IMR-90 (cell line): ENCODE results near the gene OPALIN. TPM values are rescaled to one million over a fixed set of nuclear protein-coding genes. Genes with fewer than 3 reads are reported as not detected.

Experiments used
- ATAC-seq: fragments of 200-7000 bp; cut with Tn5 transposase; 2 replicates; pipeline ENCODE4 v1.9.1; 2020; ENCODE audit warnings: low read depth, mild to moderate bottlenecking, moderate library complexity
- BruUV-seq: library from RNA; stranded (reverse); fragments of 400-500 nt; replicated peaks from 2 replicates; lab custom pipeline; 2021; lab: Mats Ljungman, UMichigan
- CTCF ChIA-PET: fragments of 300-600 bp; formaldehyde crosslinking; extraction: SDS; loops from one replicate; lab custom pipeline; 2021; ENCODE audit warnings: antibody characterized with exemption; lab: Yijun Ruan, JAX
- POLR2A ChIA-PET: fragments of 300-600 bp; sonication (Branson Sonifier 250); formaldehyde crosslinking; loops from one replicate; lab custom pipeline; 2022; ENCODE audit warnings: antibody characterized with exemption; ENCODE audit not compliant: unreplicated experiment; lab: Charles Lee
- DNase-seq: peaks from one replicate; pipeline ENCODE4 v3.0.0; 2013
- H2AFZ ChIP-seq: replicated peaks from 2 replicates; pipeline ENCODE3; 2013; ENCODE audit warnings: low read length, mild to moderate bottlenecking; ENCODE audit not compliant: poor library complexity
- H2AK5ac ChIP-seq: 2 replicates; pipeline ENCODE4 v1.6.1; 2013; ENCODE audit warnings: low read depth, low read length, inconsistent platforms
- H2AK9ac ChIP-seq: replicated peaks from 2 replicates; pipeline ENCODE3; 2013; ENCODE audit warnings: mild to moderate bottlenecking, low read depth, low read length, moderate library complexity; ENCODE audit not compliant: poor library complexity
- H2BK120ac ChIP-seq: 2 replicates; pipeline ENCODE4 v1.6.1; 2013; ENCODE audit warnings: low read depth, low read length, inconsistent platforms
- H2BK15ac ChIP-seq: 3 replicates; pipeline ENCODE4 v1.6.1; 2013; ENCODE audit warnings: low read depth, low read length, inconsistent platforms
- H2BK20ac ChIP-seq: 2 replicates; pipeline ENCODE4 v1.6.1; 2013; ENCODE audit warnings: low read depth, mild to moderate bottlenecking, inconsistent platforms, low read length, moderate library complexity
- H2BK5ac ChIP-seq: 2 replicates; pipeline ENCODE4 v1.6.1; 2013; ENCODE audit warnings: mild to moderate bottlenecking, low read depth, low read length, inconsistent platforms; ENCODE audit not compliant: poor library complexity, severe bottlenecking
- H3K14ac ChIP-seq: replicated peaks from 2 replicates; pipeline ENCODE4 v1.6.1; 2013; ENCODE audit warnings: low read depth, low read length, inconsistent platforms
- H3K18ac ChIP-seq: 2 replicates; pipeline ENCODE4 v1.6.1; 2013; ENCODE audit warnings: low read depth, low read length, control low read depth
- H3K23ac ChIP-seq: 2 replicates; pipeline ENCODE4 v1.6.1; 2013; ENCODE audit warnings: low read depth, low read length, inconsistent platforms
- H3K27ac ChIP-seq: 2 replicates; pipeline ENCODE4 v1.5.1; 2013; ENCODE audit warnings: mild to moderate bottlenecking, control low read depth, low read length; ENCODE audit not compliant: insufficient read depth
- H3K27me3 ChIP-seq: 2 replicates; pipeline ENCODE4 v1.6.1; 2013; ENCODE audit warnings: low read length; ENCODE audit not compliant: control insufficient read depth, insufficient read depth
- H3K36me3 ChIP-seq: 2 replicates; pipeline ENCODE4 v1.6.1; 2013; ENCODE audit warnings: low read length, mixed read lengths; ENCODE audit not compliant: control insufficient read depth, insufficient read depth
- H3K4ac ChIP-seq: 2 replicates; pipeline ENCODE4 v1.6.1; 2013; ENCODE audit warnings: low read depth, low read length, inconsistent platforms
- H3K4me1 ChIP-seq: 2 replicates; pipeline ENCODE4 v1.6.1; 2013; ENCODE audit warnings: low read length, mixed read lengths; ENCODE audit not compliant: control insufficient read depth, insufficient read depth
- H3K4me2 ChIP-seq: 2 replicates; pipeline ENCODE4 v1.6.1; 2013; ENCODE audit warnings: low read depth, mild to moderate bottlenecking, control low read depth, low read length, moderate library complexity
- H3K4me3 ChIP-seq: 2 replicates; pipeline ENCODE4 v1.5.1; 2013; ENCODE audit warnings: low read depth, mild to moderate bottlenecking, control low read depth, low read length, moderate library complexity; ENCODE audit not compliant: insufficient read depth
- H3K56ac ChIP-seq: 2 replicates; pipeline ENCODE4 v1.6.1; 2013; ENCODE audit warnings: low read length, inconsistent platforms; ENCODE audit not compliant: insufficient read depth; ENCODE audit errors: extremely low read depth
- H3K79me1 ChIP-seq, 2 experiments: 2 replicates each; pipeline ENCODE4 v1.6.1; 2013; ENCODE audit warnings: low read length in 2 of 2, inconsistent platforms in 1 of 2, low read depth in 1 of 2
- H3K9ac ChIP-seq: 2 replicates; pipeline ENCODE4 v1.6.1; 2013; ENCODE audit warnings: low read depth, low read length, control low read depth
- H3K9me1 ChIP-seq: 2 replicates; pipeline ENCODE4 v1.6.1; 2013; ENCODE audit warnings: low read length, inconsistent platforms; ENCODE audit not compliant: insufficient read depth
- H3K9me3 ChIP-seq: 2 replicates; pipeline ENCODE4 v1.6.1; 2013; ENCODE audit warnings: low read length; ENCODE audit not compliant: control insufficient read depth, insufficient read depth
- H4K20me1 ChIP-seq: 2 replicates; pipeline ENCODE4 v1.6.1; 2013; ENCODE audit warnings: low read length, inconsistent platforms; ENCODE audit not compliant: insufficient read depth
- H4K5ac ChIP-seq: 2 replicates; pipeline ENCODE4 v1.6.1; 2013; ENCODE audit warnings: mild to moderate bottlenecking, low read depth, low read length, control low read depth
- H4K8ac ChIP-seq, 2 experiments: 2 replicates each; pipeline ENCODE4 v1.6.1; 2013; ENCODE audit warnings: low read depth in 2 of 2, low read length in 2 of 2, control low read depth in 1 of 2, inconsistent platforms in 1 of 2
- H4K91ac ChIP-seq: 2 replicates; pipeline ENCODE4 v1.6.1; 2013; ENCODE audit warnings: low read depth, low read length, inconsistent platforms; ENCODE audit not compliant: insufficient read depth
- BHLHE40 ChIP-seq: fragments of 150-350 bp; IDR thresholded peaks from 2 replicates; pipeline ENCODE4 v1.6.1; 2016; ENCODE audit warnings: mild to moderate bottlenecking, low read depth, low read length
- CTCF ChIP-seq: conservative IDR thresholded peaks from 2 replicates; pipeline ENCODE4 v1.5.1; 2012; ENCODE audit warnings: mild to moderate bottlenecking, low read depth, low read length, improper control_type of control experiment
- ELK1 ChIP-seq: fragments of 150-350 bp; IDR thresholded peaks from 2 replicates; pipeline ENCODE4 v1.6.1; 2016; ENCODE audit warnings: low read depth, mild to moderate bottlenecking, low read length, moderate library complexity, borderline replicate concordance
- FOS ChIP-seq: fragments of 150-350 bp; IDR thresholded peaks from 2 replicates; pipeline ENCODE4 v1.6.1; 2016; ENCODE audit warnings: low read depth, low read length
- MAFK ChIP-seq: IDR thresholded peaks from 2 replicates; pipeline ENCODE4 v1.6.1; 2012; ENCODE audit warnings: low read depth, low read length, improper control_type of control experiment
- MAZ ChIP-seq: IDR thresholded peaks from 2 replicates; pipeline ENCODE4 v1.6.1; 2012; ENCODE audit warnings: low read depth, mild to moderate bottlenecking, low read length, improper control_type of control experiment, moderate library complexity, borderline replicate concordance
- MXI1 ChIP-seq: IDR thresholded peaks from 2 replicates; pipeline ENCODE4 v1.6.1; 2012; ENCODE audit warnings: low read depth, mild to moderate bottlenecking, low read length, moderate library complexity, borderline replicate concordance
- NFE2L2 ChIP-seq: fragments of 150-350 bp; IDR thresholded peaks from 2 replicates; pipeline ENCODE4 v1.6.1; 2016; ENCODE audit warnings: low read depth, mild to moderate bottlenecking, low read length
- POLR2A ChIP-seq: IDR thresholded peaks from 2 replicates; pipeline ENCODE4 v1.6.1; 2012; ENCODE audit warnings: mild to moderate bottlenecking, low read depth, low read length
- RAD21 ChIP-seq: IDR thresholded peaks from 2 replicates; pipeline ENCODE4 v1.6.1; 2012; ENCODE audit warnings: low read length, improper control_type of control experiment
- RCOR1 ChIP-seq: IDR thresholded peaks from 2 replicates; pipeline ENCODE4 v1.6.1; 2012; ENCODE audit warnings: mild to moderate bottlenecking, low read length, improper control_type of control experiment; ENCODE audit not compliant: insufficient replicate concordance
- RFX5 ChIP-seq: IDR thresholded peaks from 2 replicates; pipeline ENCODE4 v1.8.0; 2012; ENCODE audit warnings: low read depth, mild to moderate bottlenecking, low read length, moderate library complexity
- USF2 ChIP-seq: fragments of 150-350 bp; IDR thresholded peaks from 2 replicates; pipeline ENCODE4 v1.6.1; 2017; ENCODE audit warnings: mild to moderate bottlenecking, antibody characterized with exemption, low read length, low read depth
- WGBS, 2 experiments: methylation state at CpG; one replicate each; pipeline versions ENCODE4 v1.1.5 to v1.1.7; 2013; ENCODE audit warnings: missing lambda C conversion rate in 2 of 2; ENCODE audit not compliant: insufficient read length in 1 of 2; ENCODE audit errors: extremely low coverage in 2 of 2; 5-methylcytosine and 5-hydroxymethylcytosine counted together
- dilution Hi-C: fragments of 300-500 bp; cut with HindIII; formaldehyde crosslinking; loops from one replicate; pipeline ENCODE4 v1.14.3; 2018; ENCODE audit warnings: low sequenced_read_pairs; ENCODE audit not compliant: unreplicated experiment
- in situ Hi-C: fragments of 300-500 bp; cut with MboI; formaldehyde crosslinking; loops from 3 replicates; pipeline ENCODE4 v1.14.3; 2019; ENCODE audit warnings: low sequenced_read_pairs, inconsistent platforms, mixed read lengths
- intact Hi-C: fragments of 100-400 bp; cut with micrococcal nuclease; formaldehyde crosslinking; loops from 2 replicates; pipeline ENCODE4 v1.10.0; 2022
- polyA plus RNA-seq, 3 experiments: library from polyadenylated mRNA; depleted of rRNA; stranded (reverse); fragments of >200 nt; gene quantifications; 2 replicates each; pipeline ENCODE4 v1.2.3, GENCODE V29; 2012; ENCODE audit warnings: low replicate concordance in 1 of 3
- total RNA-seq: library from RNA; depleted of rRNA; stranded (reverse); fragments of >200 nt; gene quantifications from 2 replicates; pipeline ENCODE4 v1.2.3, GENCODE V29; 2012

Gene OPALIN
- total and polyA plus RNA-seq, 2 of the 4 experiments (the other 2 are of a cell fraction) = not detected

- no peak overlapping the region for H3K4me3 ChIP-seq
- no peak overlapping the region for H3K56ac ChIP-seq
- dilution Hi-C loops (no loop called here), in situ Hi-C loops (no loop called here), intact Hi-C loops (loop anchor here (5.0 to 10.0 kb wide), 3 partner anchors 454 to 834 kb away; partner anchors contain the start of gene LCOR)
- H3K18ac ChIP-seq = no peak overlapping the region
- no peaks in the 10 kb centered on the region for H4K20me1 ChIP-seq
- no peak overlapping the region for H3K4me2 ChIP-seq
- no peaks in the 10 kb centered on the region for H3K4me1 ChIP-seq
- H2BK5ac ChIP-seq = no peak overlapping the region
- no TSS peak for BruUV-seq
- H3K9ac ChIP-seq = no peak overlapping the region
- H2AK9ac ChIP-seq = no peak overlapping the region
- H3K27ac ChIP-seq = no peak overlapping the region
- no peak overlapping the region for H4K8ac ChIP-seq
- H2BK20ac ChIP-seq = no peak overlapping the region
- H4K91ac ChIP-seq = no peak overlapping the region
- peaks cover 3% of the 10 kb centered on the region; the same call in 1 of the 2 replicates for H3K9me1 ChIP-seq
- no peak for TF ChIP-seq CTCF
- no peak for TF ChIP-seq RFX5
- TF ChIP-seq USF2 = no peak
- TF ChIP-seq MXI1 = no peak
- TF ChIP-seq FOS = no peak
- no peak for TF ChIP-seq POLR2A
- TF ChIP-seq MAFK = no peak
- no peak for TF ChIP-seq MAZ
- TF ChIP-seq NFE2L2 = no peak
- no peak for TF ChIP-seq BHLHE40
- no peak for TF ChIP-seq RAD21
- TF ChIP-seq ELK1 = no peak
- no peak for TF ChIP-seq RCOR1
- WGBS, 2 experiments = no CpG with 5 or more reads among the region's 6 CpGs
- no peak overlapping the region for H2BK15ac ChIP-seq
- no peaks in the 10 kb centered on the region for H3K9me3 ChIP-seq
- no peak overlapping the region for H2AFZ ChIP-seq
- H3K23ac ChIP-seq = no peak overlapping the region
- POLR2A ChIA-PET = no interaction called here
- ATAC-seq (no peak), DNase-seq (no peak)
- no peak overlapping the region for H3K4ac ChIP-seq
- no peaks in the 10 kb centered on the region for H3K79me1 ChIP-seq
- CTCF ChIA-PET = interaction anchor here (0.5 kb wide), 1 partner anchor 406 kb away, joined by 3 read pairs; no protein-coding TSS in a partner anchor
- peaks cover 13% of the 10 kb centered on the region for H3K27me3 ChIP-seq
- no peak overlapping the region for H2BK120ac ChIP-seq
- no peak overlapping the region for H2AK5ac ChIP-seq
- H4K5ac ChIP-seq = no peak overlapping the region
- H3K14ac ChIP-seq = no peak overlapping the region
- no peaks in the 10 kb centered on the region for H3K36me3 ChIP-seq
Measured at GRCh38 chr10:96377816-96378294, 19.1 kb upstream of the OPALIN start.
